Smooth muscle cell (in vitro differentiated cells): ENCODE results near the gene RBM18. TPM values are rescaled to one million over a fixed set of nuclear protein-coding genes. Genes with fewer than 3 reads are reported as not detected.

Source experiments
- DNase-seq: peaks from one replicate; lab custom pipeline; 2025; ENCODE audit not compliant: unreplicated experiment; lab: John Stamatoyannopoulos, UW
- H2AFZ ChIP-seq: fragments of 200-600 bp; sonication (generic); 2 replicates; pipeline ENCODE4 v1.6.0; 2016; ENCODE audit warnings: antibody characterized with exemption, low read depth, mild to moderate bottlenecking
- H3F3A ChIP-seq: fragments of 200-600 bp; sonication (generic); 2 replicates; pipeline ENCODE4 v1.6.0; 2017; ENCODE audit warnings: antibody characterized with exemption, low read depth
- H3K27ac ChIP-seq: fragments of 200-600 bp; sonication (generic); 2 replicates; pipeline ENCODE4 v1.5.1; 2016; ENCODE audit warnings: low read depth, mild to moderate bottlenecking
- H3K27me3 ChIP-seq: fragments of 200-600 bp; sonication (generic); 2 replicates; pipeline ENCODE4 v1.6.1; 2016; ENCODE audit warnings: low read depth, mild to moderate bottlenecking
- H3K36me3 ChIP-seq: fragments of 200-600 bp; sonication (generic); 2 replicates; pipeline ENCODE4 v1.5.1; 2016; ENCODE audit warnings: low read depth
- H3K4me1 ChIP-seq: fragments of 200-600 bp; sonication (generic); 2 replicates; pipeline ENCODE4 v1.5.1; 2016; ENCODE audit warnings: low read depth
- H3K4me2 ChIP-seq: fragments of 200-600 bp; sonication (generic); 2 replicates; pipeline ENCODE4 v1.6.0; 2016; ENCODE audit warnings: mild to moderate bottlenecking
- H3K4me3 ChIP-seq: fragments of 200-600 bp; sonication (generic); 2 replicates; pipeline ENCODE4 v1.5.1; 2016; ENCODE audit warnings: mild to moderate bottlenecking
- H3K79me2 ChIP-seq: fragments of 200-600 bp; sonication (generic); 2 replicates; pipeline ENCODE4 v1.6.0; 2016; ENCODE audit warnings: low read depth, mild to moderate bottlenecking
- H3K9ac ChIP-seq: fragments of 200-600 bp; sonication (generic); 2 replicates; pipeline ENCODE4 v1.6.0; 2016; ENCODE audit warnings: low read depth
- H3K9me3 ChIP-seq: fragments of 200-600 bp; sonication (generic); replicated peaks from 2 replicates; pipeline ENCODE4 v1.5.1; 2016; ENCODE audit warnings: low read depth
- H4K20me1 ChIP-seq: fragments of 200-600 bp; sonication (generic); 2 replicates; pipeline ENCODE4 v1.6.0; 2016; ENCODE audit warnings: low read depth
- WGBS: methylation state at CpG from one replicate; pipeline ENCODE4 v1.1.7; 2016; ENCODE audit warnings: low lambda C conversion rate; 5-methylcytosine and 5-hydroxymethylcytosine counted together
- polyA plus RNA-seq: library from polyadenylated mRNA; unstranded; fragments of >200 nt; fragmentation: Nextera tagmentation; extraction: Ambion mirVana; gene quantifications from 2 replicates; pipeline ENCODE4 v1.2.1, GENCODE V29; 2016
- total RNA-seq: library from RNA; depleted of rRNA; stranded (reverse); fragments of >200 nt; gene quantifications from 2 replicates; pipeline ENCODE4 v1.2.3, GENCODE V29; 2014
- TF ChIP-seq, protein P1 (sequence below): fragments of 200-600 bp; sonication (generic); IDR thresholded peaks from 2 replicates; pipeline ENCODE4 v1.5.1; 2017; ENCODE audit warnings: borderline replicate concordance, mild to moderate bottlenecking, antibody characterized with exemption; ENCODE audit not compliant: insufficient read depth, poor library complexity, severe bottlenecking

The RBM18 gene
- total and polyA plus RNA-seq, 2 experiments from 2014 or later: 15.3 to 29.6 TPM

DNA sequence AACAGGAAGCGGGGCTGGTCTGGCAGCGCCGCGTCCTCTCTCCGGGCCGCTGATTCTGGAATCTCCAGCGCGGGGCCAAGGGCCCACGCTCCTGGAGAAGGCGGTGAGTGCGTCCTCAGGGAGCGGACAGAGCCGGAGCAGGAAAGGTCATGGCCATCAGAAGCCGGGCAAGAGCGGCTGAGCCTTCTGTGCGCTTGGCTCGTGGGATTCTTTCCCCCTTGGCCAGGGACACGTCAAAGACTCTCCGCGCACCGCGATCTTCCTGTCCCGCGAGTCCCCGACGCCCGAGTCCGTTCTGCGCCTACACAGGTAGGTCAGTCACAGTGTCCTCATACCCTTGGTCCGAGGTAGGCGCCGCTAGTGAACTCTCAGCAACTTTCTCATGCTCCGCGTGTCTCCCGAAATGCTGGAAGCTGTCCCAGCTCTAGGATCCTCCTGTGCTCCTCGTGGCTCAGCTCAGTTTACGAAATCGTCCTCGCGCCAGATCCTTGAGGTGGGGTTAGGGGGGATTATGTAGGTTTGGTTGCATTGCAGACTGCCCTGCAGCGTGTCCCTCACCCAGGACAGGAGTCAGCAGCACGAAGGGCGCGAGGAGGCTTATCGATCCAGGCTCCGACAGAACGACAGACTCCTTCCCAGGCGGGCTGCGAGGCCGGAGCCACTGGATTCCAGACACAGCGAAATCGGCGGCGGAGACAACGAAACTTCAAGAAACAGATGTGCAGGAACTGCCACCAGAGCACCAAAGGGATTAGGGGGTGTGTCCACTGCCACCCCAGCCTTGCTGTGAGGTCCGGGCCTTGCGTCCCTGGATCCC lies 44.6 kb downstream of the RBM18 start:
- H3K4me2 ChIP-seq: peak overlapping the region; percentile 57
- no peak for DNase-seq
- peak overlapping the region; percentile 4 for H3K4me3 ChIP-seq
- TF ChIP-seq, protein P1, sequence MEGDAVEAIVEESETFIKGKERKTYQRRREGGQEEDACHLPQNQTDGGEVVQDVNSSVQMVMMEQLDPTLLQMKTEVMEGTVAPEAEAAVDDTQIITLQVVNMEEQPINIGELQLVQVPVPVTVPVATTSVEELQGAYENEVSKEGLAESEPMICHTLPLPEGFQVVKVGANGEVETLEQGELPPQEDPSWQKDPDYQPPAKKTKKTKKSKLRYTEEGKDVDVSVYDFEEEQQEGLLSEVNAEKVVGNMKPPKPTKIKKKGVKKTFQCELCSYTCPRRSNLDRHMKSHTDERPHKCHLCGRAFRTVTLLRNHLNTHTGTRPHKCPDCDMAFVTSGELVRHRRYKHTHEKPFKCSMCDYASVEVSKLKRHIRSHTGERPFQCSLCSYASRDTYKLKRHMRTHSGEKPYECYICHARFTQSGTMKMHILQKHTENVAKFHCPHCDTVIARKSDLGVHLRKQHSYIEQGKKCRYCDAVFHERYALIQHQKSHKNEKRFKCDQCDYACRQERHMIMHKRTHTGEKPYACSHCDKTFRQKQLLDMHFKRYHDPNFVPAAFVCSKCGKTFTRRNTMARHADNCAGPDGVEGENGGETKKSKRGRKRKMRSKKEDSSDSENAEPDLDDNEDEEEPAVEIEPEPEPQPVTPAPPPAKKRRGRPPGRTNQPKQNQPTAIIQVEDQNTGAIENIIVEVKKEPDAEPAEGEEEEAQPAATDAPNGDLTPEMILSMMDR: no peak
- no peaks in the 10 kb centered on the region for H4K20me1 ChIP-seq
- H3K9me3 ChIP-seq: no peaks in the 10 kb centered on the region
- no peaks in the 10 kb centered on the region for H3K79me2 ChIP-seq
- H3K9ac ChIP-seq: no peak overlapping the region
- peaks cover 100% of the 10 kb centered on the region for H3K27me3 ChIP-seq
- WGBS: 3% methylated on average over 50 of the region's 57 CpGs
- H3F3A ChIP-seq: no peaks in the 10 kb centered on the region
- H3K27ac ChIP-seq: no peak overlapping the region
- H2AFZ ChIP-seq: no peak overlapping the region
- H3K36me3 ChIP-seq: no peaks in the 10 kb centered on the region
- H3K4me1 ChIP-seq: peaks cover 17% of the 10 kb centered on the region

DNA sequence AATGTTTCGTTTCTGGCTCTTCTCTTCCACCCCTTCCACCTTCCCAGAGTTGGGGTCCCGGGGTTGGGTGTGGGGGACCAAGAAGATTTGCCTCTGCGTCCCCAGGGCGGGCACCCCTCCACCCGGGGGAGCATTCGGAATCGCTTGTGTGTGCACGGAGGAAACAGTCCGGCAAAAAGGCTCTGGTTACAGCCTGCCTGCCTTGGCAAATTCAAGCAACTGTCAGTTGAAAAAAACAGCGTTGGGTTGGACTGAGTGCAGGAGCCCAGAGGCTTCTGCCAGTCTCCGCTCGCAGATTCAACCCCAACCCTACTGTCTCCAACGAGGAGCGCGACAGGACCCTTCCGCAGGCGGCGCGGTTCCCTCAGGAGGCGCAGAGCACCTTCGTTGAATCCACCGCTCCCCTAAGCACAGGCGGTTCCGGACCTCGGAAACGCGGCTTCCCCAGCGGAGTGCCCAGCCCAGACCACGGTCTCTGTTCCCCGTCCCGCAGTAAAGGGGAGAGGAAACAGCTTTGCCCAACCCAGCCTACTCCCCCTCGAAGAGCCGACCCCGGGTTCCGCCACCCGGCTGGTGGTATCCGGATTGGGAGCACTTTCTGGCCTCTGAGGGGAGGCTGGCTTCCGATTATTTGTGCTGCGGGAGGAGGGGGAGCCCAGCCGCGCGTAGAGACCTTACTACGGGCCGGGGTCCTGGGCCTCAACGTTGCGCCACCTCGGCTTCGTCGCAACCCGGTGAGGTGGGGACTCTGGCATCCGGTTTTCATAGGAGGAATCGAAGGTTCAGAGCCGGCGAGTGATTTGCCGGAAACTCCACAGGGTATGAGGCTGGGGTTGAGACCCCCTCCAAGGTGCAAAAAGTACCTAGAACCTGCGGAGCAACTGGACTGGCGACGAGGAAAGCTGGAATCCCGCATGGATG lies 45.4 kb downstream of the RBM18 start:
- Histone ChIP-seq H3K4me1 (peaks cover 17% of the 10 kb centered on the region), H3K9ac (no peak overlapping the region), H3K9me3 (no peaks in the 10 kb centered on the region), H4K20me1 (no peaks in the 10 kb centered on the region), H3F3A (no peaks in the 10 kb centered on the region), H2AFZ (no peak overlapping the region), H3K4me2 (peak overlapping the region; percentile 57), H3K27me3 (peaks cover 100% of the 10 kb centered on the region), H3K27ac (no peak overlapping the region), H3K36me3 (no peaks in the 10 kb centered on the region), H3K79me2 (no peaks in the 10 kb centered on the region), H3K4me3 (peak overlapping the region; percentile 4)
- 3% methylated on average over 58 of the region's 59 CpGs for WGBS
- TF ChIP-seq, protein P1: no peak
- no peak for DNase-seq

DNA sequence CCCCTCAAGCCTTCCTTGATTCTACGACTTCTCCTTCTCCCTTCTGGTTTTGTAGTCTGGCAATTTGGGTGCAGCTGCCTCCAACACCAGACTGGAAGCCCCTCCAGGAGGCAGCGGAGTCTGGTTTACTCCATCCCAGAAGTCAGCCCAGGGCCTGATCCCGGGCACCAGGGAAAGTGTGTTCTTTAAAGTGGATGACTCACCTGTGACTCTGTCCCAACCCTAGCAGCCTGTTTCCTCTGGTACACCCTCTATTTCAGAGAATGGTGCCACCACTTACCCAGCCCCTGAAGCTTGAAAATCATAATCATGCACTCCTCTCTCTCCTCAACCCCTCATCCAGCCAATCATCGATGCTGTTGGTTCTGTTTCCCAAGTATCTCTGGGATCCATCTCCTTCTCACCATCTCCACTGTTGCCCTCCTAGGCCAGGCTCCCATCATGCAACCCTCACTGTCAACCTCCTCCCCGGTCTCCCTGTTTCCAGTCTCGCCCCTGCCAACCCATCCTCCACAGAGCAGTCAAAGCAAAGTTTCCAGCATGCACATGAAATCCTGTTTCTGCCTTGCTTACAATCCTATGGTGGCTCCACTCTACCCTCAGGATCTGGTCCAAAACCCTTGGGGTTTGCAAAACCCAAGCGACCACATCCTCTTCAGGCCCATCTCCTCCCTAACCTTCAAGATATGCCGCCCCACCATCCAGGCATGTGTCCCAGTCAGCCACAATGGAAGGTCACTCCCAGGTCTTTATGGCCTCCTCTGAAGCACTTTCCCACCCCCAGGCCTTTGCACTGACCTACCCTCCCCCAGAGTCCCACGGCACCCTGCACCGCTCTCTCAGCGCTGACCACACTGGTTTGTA lies 46.3 kb downstream of the RBM18 start:
- no peaks in the 10 kb centered on the region for H3K36me3 ChIP-seq
- WGBS: 46% methylated on average over 11 of the region's 11 CpGs
- TF ChIP-seq, protein P1: no peak
- no peak overlapping the region for H2AFZ ChIP-seq
- no peak overlapping the region for H3K4me3 ChIP-seq
- peaks cover 100% of the 10 kb centered on the region for H3K27me3 ChIP-seq
- H3K4me2 ChIP-seq: peak overlapping the region; percentile 57
- H3F3A ChIP-seq: no peaks in the 10 kb centered on the region
- no peaks in the 10 kb centered on the region for H4K20me1 ChIP-seq
- no peaks in the 10 kb centered on the region for H3K79me2 ChIP-seq
- H3K4me1 ChIP-seq: peaks cover 17% of the 10 kb centered on the region
- H3K9ac ChIP-seq: no peak overlapping the region
- H3K9me3 ChIP-seq: no peaks in the 10 kb centered on the region
- no peak overlapping the region for H3K27ac ChIP-seq
- no peak for DNase-seq
